Esophagus muscularis mucosa (tissue), 3 donors: ENCODE data around the gene TAF7L.

Experiments
- CTCF ChIP-seq, 3 experiments: fragments of 200-600 bp in 2 of 3; fragments of 450-650 bp in 1 of 3; sonication (generic) in 2 of 3; IDR thresholded peaks; one replicate each; pipeline ENCODE4 v1.5.1; 2017 to 2019; ENCODE audit warnings: antibody characterized with exemption in 3 of 3, mild to moderate bottlenecking in 2 of 3, moderate library complexity in 1 of 3
- POLR2A ChIP-seq: fragments of 450-650 bp; IDR thresholded peaks from one replicate; pipeline ENCODE4 v1.6.1; 2017; ENCODE audit warnings: antibody characterized with exemption, moderate library complexity, mild to moderate bottlenecking, low read depth
- POLR2AphosphoS5 ChIP-seq, 2 donors: sonication (generic); formaldehyde crosslinking; IDR thresholded peaks; one replicate each; pipeline ENCODE4 v1.6.1; 2017; ENCODE audit warnings: antibody characterized with exemption in 2 of 2

GRCh38 chrX:101290957-101291603, at the start of gene TAF7L:
- TF ChIP-seq CTCF (IDR thresholded peaks at IDR 0.05) (no peak), POLR2AphosphoS5 (IDR thresholded peaks at IDR 0.05) (no peak), POLR2A (no peak)
